ENCODE results near the gene SNAP23.

- TF ChIP-seq, protein P1, sequence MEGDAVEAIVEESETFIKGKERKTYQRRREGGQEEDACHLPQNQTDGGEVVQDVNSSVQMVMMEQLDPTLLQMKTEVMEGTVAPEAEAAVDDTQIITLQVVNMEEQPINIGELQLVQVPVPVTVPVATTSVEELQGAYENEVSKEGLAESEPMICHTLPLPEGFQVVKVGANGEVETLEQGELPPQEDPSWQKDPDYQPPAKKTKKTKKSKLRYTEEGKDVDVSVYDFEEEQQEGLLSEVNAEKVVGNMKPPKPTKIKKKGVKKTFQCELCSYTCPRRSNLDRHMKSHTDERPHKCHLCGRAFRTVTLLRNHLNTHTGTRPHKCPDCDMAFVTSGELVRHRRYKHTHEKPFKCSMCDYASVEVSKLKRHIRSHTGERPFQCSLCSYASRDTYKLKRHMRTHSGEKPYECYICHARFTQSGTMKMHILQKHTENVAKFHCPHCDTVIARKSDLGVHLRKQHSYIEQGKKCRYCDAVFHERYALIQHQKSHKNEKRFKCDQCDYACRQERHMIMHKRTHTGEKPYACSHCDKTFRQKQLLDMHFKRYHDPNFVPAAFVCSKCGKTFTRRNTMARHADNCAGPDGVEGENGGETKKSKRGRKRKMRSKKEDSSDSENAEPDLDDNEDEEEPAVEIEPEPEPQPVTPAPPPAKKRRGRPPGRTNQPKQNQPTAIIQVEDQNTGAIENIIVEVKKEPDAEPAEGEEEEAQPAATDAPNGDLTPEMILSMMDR (IDR thresholded peaks at IDR 0.05; ENCODE audit: poor library complexity, severe bottlenecking), result no peak
- no peak for TF ChIP-seq POLR2AphosphoS5 (IDR thresholded peaks at IDR 0.05)
- no peak for TF ChIP-seq RAD21 (conservative IDR thresholded peaks at IDR 0.05)
- no peak for TF ChIP-seq EZH2 (IDR thresholded peaks at IDR 0.05; ENCODE audit: borderline replicate concordance, insufficient read depth, low read length, poor library complexity, severe bottlenecking)
- TF ChIP-seq, protein P2, sequence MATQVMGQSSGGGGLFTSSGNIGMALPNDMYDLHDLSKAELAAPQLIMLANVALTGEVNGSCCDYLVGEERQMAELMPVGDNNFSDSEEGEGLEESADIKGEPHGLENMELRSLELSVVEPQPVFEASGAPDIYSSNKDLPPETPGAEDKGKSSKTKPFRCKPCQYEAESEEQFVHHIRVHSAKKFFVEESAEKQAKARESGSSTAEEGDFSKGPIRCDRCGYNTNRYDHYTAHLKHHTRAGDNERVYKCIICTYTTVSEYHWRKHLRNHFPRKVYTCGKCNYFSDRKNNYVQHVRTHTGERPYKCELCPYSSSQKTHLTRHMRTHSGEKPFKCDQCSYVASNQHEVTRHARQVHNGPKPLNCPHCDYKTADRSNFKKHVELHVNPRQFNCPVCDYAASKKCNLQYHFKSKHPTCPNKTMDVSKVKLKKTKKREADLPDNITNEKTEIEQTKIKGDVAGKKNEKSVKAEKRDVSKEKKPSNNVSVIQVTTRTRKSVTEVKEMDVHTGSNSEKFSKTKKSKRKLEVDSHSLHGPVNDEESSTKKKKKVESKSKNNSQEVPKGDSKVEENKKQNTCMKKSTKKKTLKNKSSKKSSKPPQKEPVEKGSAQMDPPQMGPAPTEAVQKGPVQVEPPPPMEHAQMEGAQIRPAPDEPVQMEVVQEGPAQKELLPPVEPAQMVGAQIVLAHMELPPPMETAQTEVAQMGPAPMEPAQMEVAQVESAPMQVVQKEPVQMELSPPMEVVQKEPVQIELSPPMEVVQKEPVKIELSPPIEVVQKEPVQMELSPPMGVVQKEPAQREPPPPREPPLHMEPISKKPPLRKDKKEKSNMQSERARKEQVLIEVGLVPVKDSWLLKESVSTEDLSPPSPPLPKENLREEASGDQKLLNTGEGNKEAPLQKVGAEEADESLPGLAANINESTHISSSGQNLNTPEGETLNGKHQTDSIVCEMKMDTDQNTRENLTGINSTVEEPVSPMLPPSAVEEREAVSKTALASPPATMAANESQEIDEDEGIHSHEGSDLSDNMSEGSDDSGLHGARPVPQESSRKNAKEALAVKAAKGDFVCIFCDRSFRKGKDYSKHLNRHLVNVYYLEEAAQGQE (IDR thresholded peaks at IDR 0.05; ENCODE audit: borderline replicate concordance), result no peak
- TF ChIP-seq EP300 (conservative IDR thresholded peaks at IDR 0.05; ENCODE audit: poor library complexity, severe bottlenecking), result no peak
- TF ChIP-seq TAF1 (IDR thresholded peaks at IDR 0.05; ENCODE audit: low read depth), result no peak
Measured at GRCh38 chr15:42448281-42448680, 47.2 kb upstream of the SNAP23 start.
